ENCODE data around the gene G6PD.

DNA sequence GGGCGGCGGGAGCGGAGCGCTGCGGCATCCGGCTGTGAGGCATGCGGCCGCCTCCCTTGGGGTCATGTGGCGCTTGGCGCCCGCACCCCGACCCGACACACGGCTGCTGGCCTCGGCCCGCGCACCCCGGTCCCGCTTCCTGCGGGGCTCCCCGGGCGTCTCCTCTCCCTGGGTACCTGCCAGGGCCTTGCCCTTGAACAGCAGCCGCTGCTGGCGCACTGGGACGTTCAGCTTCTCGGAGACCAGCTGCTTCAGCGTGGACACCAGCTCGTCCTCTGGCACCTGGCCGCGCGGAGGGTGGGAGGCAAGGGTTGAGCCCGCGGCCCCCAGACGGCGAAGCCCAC, 60.6 kb downstream of the G6PD start:
- TF ChIP-seq POLR2A (IDR thresholded peaks at IDR 0.05): no peak
- TF ChIP-seq, protein P1, sequence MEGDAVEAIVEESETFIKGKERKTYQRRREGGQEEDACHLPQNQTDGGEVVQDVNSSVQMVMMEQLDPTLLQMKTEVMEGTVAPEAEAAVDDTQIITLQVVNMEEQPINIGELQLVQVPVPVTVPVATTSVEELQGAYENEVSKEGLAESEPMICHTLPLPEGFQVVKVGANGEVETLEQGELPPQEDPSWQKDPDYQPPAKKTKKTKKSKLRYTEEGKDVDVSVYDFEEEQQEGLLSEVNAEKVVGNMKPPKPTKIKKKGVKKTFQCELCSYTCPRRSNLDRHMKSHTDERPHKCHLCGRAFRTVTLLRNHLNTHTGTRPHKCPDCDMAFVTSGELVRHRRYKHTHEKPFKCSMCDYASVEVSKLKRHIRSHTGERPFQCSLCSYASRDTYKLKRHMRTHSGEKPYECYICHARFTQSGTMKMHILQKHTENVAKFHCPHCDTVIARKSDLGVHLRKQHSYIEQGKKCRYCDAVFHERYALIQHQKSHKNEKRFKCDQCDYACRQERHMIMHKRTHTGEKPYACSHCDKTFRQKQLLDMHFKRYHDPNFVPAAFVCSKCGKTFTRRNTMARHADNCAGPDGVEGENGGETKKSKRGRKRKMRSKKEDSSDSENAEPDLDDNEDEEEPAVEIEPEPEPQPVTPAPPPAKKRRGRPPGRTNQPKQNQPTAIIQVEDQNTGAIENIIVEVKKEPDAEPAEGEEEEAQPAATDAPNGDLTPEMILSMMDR (IDR thresholded peaks at IDR 0.05): no peak
